ENCODE measurements around the gene FOXA1. TPM values are rescaled to one million over a fixed set of nuclear protein-coding genes. Genes with fewer than 3 reads are reported as not detected.
"Not testable (repeated sequence)": the region's sequence is repeated elsewhere in the genome, so short reads cannot be mapped to it uniquely, and the experiment has no call there.

Gene FOXA1
- total and polyA plus RNA-seq, 10 donors, result not detected

GRCh38 chr14:37558740-37559139 is 36.3 kb downstream of the FOXA1 start:
- Histone ChIP-seq H3K27ac (no peak overlapping the region), H3K4me3 (no peak overlapping the region), H3K4me1 (no peaks in the 10 kb centered on the region), H3K27me3 (replicated peaks in 1 of 7) (no peaks in the 10 kb centered on the region), H3K36me3 (no peaks in the 10 kb centered on the region), H3K9me3 (peaks cover 0 to 26% (median 10%) of the 10 kb centered on the region in 8 donors)
- 80 to 90% (median 88%) methylated on average over 4 of the region's 4 CpGs for WGBS, 5 donors
- TF ChIP-seq POLR2A (IDR thresholded peaks at IDR 0.05), result no peak
- no peak for TF ChIP-seq POLR2AphosphoS5 (IDR thresholded peaks at IDR 0.05)
- TF ChIP-seq, protein P1, sequence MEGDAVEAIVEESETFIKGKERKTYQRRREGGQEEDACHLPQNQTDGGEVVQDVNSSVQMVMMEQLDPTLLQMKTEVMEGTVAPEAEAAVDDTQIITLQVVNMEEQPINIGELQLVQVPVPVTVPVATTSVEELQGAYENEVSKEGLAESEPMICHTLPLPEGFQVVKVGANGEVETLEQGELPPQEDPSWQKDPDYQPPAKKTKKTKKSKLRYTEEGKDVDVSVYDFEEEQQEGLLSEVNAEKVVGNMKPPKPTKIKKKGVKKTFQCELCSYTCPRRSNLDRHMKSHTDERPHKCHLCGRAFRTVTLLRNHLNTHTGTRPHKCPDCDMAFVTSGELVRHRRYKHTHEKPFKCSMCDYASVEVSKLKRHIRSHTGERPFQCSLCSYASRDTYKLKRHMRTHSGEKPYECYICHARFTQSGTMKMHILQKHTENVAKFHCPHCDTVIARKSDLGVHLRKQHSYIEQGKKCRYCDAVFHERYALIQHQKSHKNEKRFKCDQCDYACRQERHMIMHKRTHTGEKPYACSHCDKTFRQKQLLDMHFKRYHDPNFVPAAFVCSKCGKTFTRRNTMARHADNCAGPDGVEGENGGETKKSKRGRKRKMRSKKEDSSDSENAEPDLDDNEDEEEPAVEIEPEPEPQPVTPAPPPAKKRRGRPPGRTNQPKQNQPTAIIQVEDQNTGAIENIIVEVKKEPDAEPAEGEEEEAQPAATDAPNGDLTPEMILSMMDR (IDR thresholded peaks at IDR 0.05 in 8 of 11, conservative IDR thresholded peaks at IDR 0.05 in 3 of 11), result no peak
- intact Hi-C loops (cut with DNase I; ENCODE audit: low total_unique reads), result no loop called here
- DNase-seq, result no peak

- H3K27me3 ChIP-seq (replicated peaks in 1 of 7); H3K4me1 ChIP-seq; intact Hi-C loops (cut with DNase I; ENCODE audit: low total_unique reads); H3K27ac ChIP-seq; DNase-seq; H3K4me3 ChIP-seq; H3K36me3 ChIP-seq: not testable (repeated sequence)
- H3K9me3 ChIP-seq, result peaks cover 0 to 46% (median 26%) of the 10 kb centered on the region in 8 donors
- 91 to 98% (median 95%) methylated on average over 8 to 33 of the region's 33 CpGs for WGBS, 5 donors
Observed at GRCh38 chr14:37555596-37555995, 39.5 kb downstream of the FOXA1 start.

GRCh38 chr14:37553935-37554550 is 41.0 kb downstream of the FOXA1 start:
- WGBS, 5 donors, result 71 to 90% (median 86%) methylated on average over 1 of the region's 1 CpG
- Histone ChIP-seq H3K36me3 (no peaks in the 10 kb centered on the region), H3K9me3 (peaks cover 0 to 46% (median 26%) of the 10 kb centered on the region in 8 donors), H3K27ac (no peak overlapping the region), H3K4me3 (no peak overlapping the region), H3K27me3 (replicated peaks in 1 of 7) (no peaks in the 10 kb centered on the region), H3K4me1 (no peaks in the 10 kb centered on the region)
- intact Hi-C loops (cut with DNase I; ENCODE audit: low total_unique reads), result no loop called here
- DNase-seq, result no peak
- TF ChIP-seq, protein P1 (IDR thresholded peaks at IDR 0.05 in 8 of 11, conservative IDR thresholded peaks at IDR 0.05 in 3 of 11), result no peak
- no peak for TF ChIP-seq POLR2AphosphoS5 (IDR thresholded peaks at IDR 0.05)
- TF ChIP-seq POLR2A (IDR thresholded peaks at IDR 0.05), result no peak

GRCh38 chr14:37551119-37551518 is 43.9 kb downstream of the FOXA1 start:
- no peaks in the 10 kb centered on the region for H3K27me3 ChIP-seq (replicated peaks in 1 of 7)
- no peaks in the 10 kb centered on the region for H3K36me3 ChIP-seq
- no peak for TF ChIP-seq POLR2AphosphoS5 (IDR thresholded peaks at IDR 0.05)
- TF ChIP-seq, protein P1 (IDR thresholded peaks at IDR 0.05 in 8 of 11, conservative IDR thresholded peaks at IDR 0.05 in 3 of 11), result no peak
- no peak for TF ChIP-seq POLR2A (IDR thresholded peaks at IDR 0.05)
- no peaks in the 10 kb centered on the region for H3K4me1 ChIP-seq
- H3K9me3 ChIP-seq, result peaks cover 0 to 31% (median 20%) of the 10 kb centered on the region in 8 donors
- H3K4me3 ChIP-seq, result no peak overlapping the region
- WGBS, 5 donors, result 83 to 98% (median 91%) methylated on average over 1 of the region's 1 CpG
- intact Hi-C loops (cut with DNase I; ENCODE audit: low total_unique reads), result no loop called here
- H3K27ac ChIP-seq, result no peak overlapping the region
- DNase-seq, result no peak

Data from spleen (tissue), 11 donors.